SU-DHL-6 (cell line): ENCODE results near the gene IL33.

Experiments used
- H2AFZ ChIP-seq: fragments of 200-600 bp; sonication (generic); 2 replicates; pipeline ENCODE4 v1.6.1; 2014; ENCODE audit warnings: low read depth, mild to moderate bottlenecking, moderate library complexity, mixed read lengths, antibody characterized with exemption, low read length; ENCODE audit not compliant: severe bottlenecking
- H3F3A ChIP-seq: fragments of 200-600 bp; shearing (Covaris generic); 2 replicates; pipeline ENCODE4 v1.6.0; 2016; ENCODE audit warnings: antibody characterized with exemption, mild to moderate bottlenecking; ENCODE audit not compliant: insufficient read depth
- H3K27ac ChIP-seq: fragments of 200-600 bp; sonication (generic); 2 replicates; pipeline ENCODE4 v1.5.1; 2016; ENCODE audit warnings: low read depth, mild to moderate bottlenecking, low read length, moderate library complexity, mixed read lengths
- H3K27me3 ChIP-seq: fragments of 200-600 bp; sonication (generic), shearing (Covaris generic); 2 replicates; pipeline ENCODE4 v1.6.0; 2014; ENCODE audit warnings: mild to moderate bottlenecking, low read length
- H3K36me3 ChIP-seq: fragments of 200-600 bp; sonication (generic); 2 replicates; pipeline ENCODE4 v1.6.1; 2014; ENCODE audit warnings: mild to moderate bottlenecking, low read length, mixed read lengths
- H3K4me2 ChIP-seq: fragments of 300-600, 200-600 bp; shearing (Covaris generic), sonication (generic); 2 replicates; pipeline ENCODE4 v1.6.0; 2014; ENCODE audit warnings: low read length, low read depth, mild to moderate bottlenecking; ENCODE audit not compliant: poor library complexity, severe bottlenecking
- H3K4me3 ChIP-seq: fragments of 200-600 bp; sonication (generic); 2 replicates; pipeline ENCODE4 v1.5.1; 2014; ENCODE audit warnings: antibody characterized with exemption, low read length, mild to moderate bottlenecking, mixed read lengths; ENCODE audit not compliant: insufficient read depth, poor library complexity, severe bottlenecking
- H3K79me2 ChIP-seq: fragments of 200-600 bp; sonication (generic); 2 replicates; pipeline ENCODE4 v1.6.1; 2014; ENCODE audit warnings: mild to moderate bottlenecking, low read length, moderate library complexity; ENCODE audit not compliant: insufficient read depth
- H3K9ac ChIP-seq: fragments of 200-600 bp; sonication (generic); 2 replicates; pipeline ENCODE4 v1.7.0; 2014; ENCODE audit warnings: mild to moderate bottlenecking, low read length
- H3K9me2 ChIP-seq: fragments of 200-600 bp; sonication (generic); replicated peaks from 2 replicates; pipeline ENCODE4 v1.6.1; 2014; ENCODE audit warnings: low read length; ENCODE audit not compliant: insufficient read depth
- H3K9me3 ChIP-seq: fragments of 200-600 bp; sonication (generic); 2 replicates; pipeline ENCODE4 v1.6.1; 2014; ENCODE audit warnings: low read length, mixed read lengths; ENCODE audit not compliant: insufficient read depth
- H4K20me1 ChIP-seq: fragments of 200-600 bp; sonication (generic); 2 replicates; pipeline ENCODE4 v1.6.1; 2014; ENCODE audit warnings: low read depth, mild to moderate bottlenecking, antibody characterized with exemption, low read length, moderate library complexity, mixed read lengths
- CTCF ChIP-seq: fragments of 200-600 bp; sonication (generic); IDR thresholded peaks from one replicate; pipeline ENCODE4 v1.5.1; 2017; ENCODE audit warnings: antibody characterized with exemption, mild to moderate bottlenecking, low read length, moderate library complexity; ENCODE audit not compliant: insufficient read depth, poor library complexity, severe bottlenecking
- EZH2phosphoT487 ChIP-seq: fragments of 200-600 bp; sonication (generic), shearing (Covaris generic); conservative IDR thresholded peaks from 2 replicates; pipeline ENCODE4 v1.6.1; 2018; ENCODE audit warnings: mild to moderate bottlenecking, antibody characterized with exemption, low read length, moderate library complexity, mixed read lengths

The IL33 gene

DNA sequence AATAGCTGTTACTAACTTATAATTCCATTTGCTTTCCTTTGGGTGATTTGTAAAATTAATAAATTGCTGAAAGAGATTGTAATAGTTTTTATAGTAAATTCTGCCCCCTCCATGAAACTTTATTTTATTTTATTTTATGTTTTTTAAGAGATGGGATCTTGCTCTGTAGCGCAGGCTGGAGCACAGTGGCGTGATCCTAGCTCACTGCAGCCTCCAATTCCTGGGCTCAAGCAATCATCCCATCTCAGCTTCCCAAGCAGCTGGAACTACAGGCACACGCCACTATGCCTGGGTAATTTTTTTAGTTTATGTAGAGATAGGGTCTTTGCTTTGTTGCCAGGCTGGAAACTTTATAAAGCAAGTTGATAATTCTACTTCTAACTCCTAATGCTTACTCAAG is 395 bp downstream of the IL33 start:
- Histone ChIP-seq H3K27me3 (no peaks in the 10 kb centered on the region), H3K9ac (no peak overlapping the region), H2AFZ (no peak overlapping the region), H4K20me1 (no peaks in the 10 kb centered on the region), H3K27ac (no peak overlapping the region), H3K79me2 (no peaks in the 10 kb centered on the region), H3K36me3 (no peaks in the 10 kb centered on the region), H3K9me3 (no peaks in the 10 kb centered on the region), H3K4me2 (no peak overlapping the region), H3K4me3 (no peak overlapping the region), H3F3A (no peaks in the 10 kb centered on the region), H3K9me2 (no peaks in the 10 kb centered on the region)
- TF ChIP-seq EZH2phosphoT487 (no peak), CTCF (no peak)

DNA sequence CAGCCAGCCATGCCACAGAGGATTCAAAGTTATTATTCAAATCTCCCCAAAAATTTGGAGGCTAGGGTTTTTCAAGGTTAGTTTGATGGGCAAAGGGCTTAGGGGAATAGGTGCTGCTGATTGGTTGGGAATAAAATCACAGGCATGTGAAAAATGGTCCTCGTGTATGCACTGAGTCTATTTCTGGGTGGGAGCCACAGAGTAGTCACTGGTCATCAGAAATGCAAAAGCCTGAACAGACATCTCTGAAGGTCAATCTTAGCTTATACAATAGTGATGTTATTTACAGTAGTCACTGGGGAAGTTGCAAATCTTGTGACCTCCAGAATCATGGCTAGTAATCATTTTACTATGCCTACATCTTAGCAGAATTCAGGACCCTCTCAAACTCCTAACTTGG is 1.3 kb downstream of the IL33 start:
- H3K27me3 ChIP-seq, result no peaks in the 10 kb centered on the region
- no peak overlapping the region for H3K4me3 ChIP-seq
- H4K20me1 ChIP-seq, result no peaks in the 10 kb centered on the region
- no peaks in the 10 kb centered on the region for H3F3A ChIP-seq
- H3K9me3 ChIP-seq, result no peaks in the 10 kb centered on the region
- no peak overlapping the region for H3K4me2 ChIP-seq
- no peaks in the 10 kb centered on the region for H3K79me2 ChIP-seq
- no peaks in the 10 kb centered on the region for H3K9me2 ChIP-seq
- no peak overlapping the region for H3K27ac ChIP-seq
- H2AFZ ChIP-seq, result no peak overlapping the region
- no peaks in the 10 kb centered on the region for H3K36me3 ChIP-seq
- no peak overlapping the region for H3K9ac ChIP-seq
- TF ChIP-seq EZH2phosphoT487 (no peak), CTCF (no peak)

DNA sequence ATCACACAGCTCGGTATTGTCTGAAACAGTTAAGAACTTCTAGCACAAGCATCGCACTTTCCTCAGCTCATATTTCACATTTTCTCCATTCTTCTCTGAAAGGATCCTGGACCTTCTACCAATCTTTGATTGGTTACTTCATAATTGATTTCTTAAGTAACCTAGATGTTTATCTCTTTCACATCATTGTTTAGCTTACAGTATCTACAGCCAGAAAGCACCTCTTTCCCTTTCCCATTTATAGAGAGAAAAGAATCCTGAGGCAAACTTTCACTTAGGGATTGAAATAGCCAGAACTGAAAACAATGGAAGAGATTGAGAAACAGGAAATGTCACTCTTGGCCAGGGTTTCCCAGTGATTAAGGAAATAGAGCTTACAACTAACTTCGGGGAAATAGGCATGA is 2.5 kb downstream of the IL33 start:
- Histone ChIP-seq H3K9me3 (no peaks in the 10 kb centered on the region), H3K4me2 (no peak overlapping the region), H3K27me3 (no peaks in the 10 kb centered on the region), H3K79me2 (no peaks in the 10 kb centered on the region), H3F3A (no peaks in the 10 kb centered on the region), H3K4me3 (no peak overlapping the region), H3K27ac (no peak overlapping the region), H3K9ac (no peak overlapping the region), H3K9me2 (no peaks in the 10 kb centered on the region), H2AFZ (no peak overlapping the region), H3K36me3 (no peaks in the 10 kb centered on the region), H4K20me1 (no peaks in the 10 kb centered on the region)
- TF ChIP-seq CTCF (no peak), EZH2phosphoT487 (no peak)

DNA sequence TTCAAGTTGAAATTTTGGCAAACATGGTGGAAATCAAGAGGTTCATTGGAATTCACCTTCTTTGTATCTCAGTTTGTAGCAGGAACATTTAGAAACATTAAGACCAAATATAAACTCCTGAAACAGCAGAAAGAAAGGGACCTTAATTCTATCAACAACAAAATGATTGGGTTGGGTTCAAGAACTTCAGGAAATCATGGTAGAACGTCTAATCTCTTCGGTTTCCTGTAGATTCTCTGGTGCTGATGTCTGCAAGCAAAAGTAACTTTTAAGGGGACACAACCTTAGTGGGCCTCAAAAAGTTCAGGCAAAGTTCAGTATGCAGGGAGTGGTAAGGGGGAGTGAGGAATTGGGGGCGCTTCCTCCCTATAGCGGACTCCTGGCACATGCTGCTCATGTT is 3.4 kb downstream of the IL33 start:
- Histone ChIP-seq H2AFZ (no peak overlapping the region), H3K4me2 (no peak overlapping the region), H3K79me2 (no peaks in the 10 kb centered on the region), H3K9ac (no peak overlapping the region), H3F3A (no peaks in the 10 kb centered on the region), H4K20me1 (no peaks in the 10 kb centered on the region), H3K27ac (no peak overlapping the region), H3K27me3 (no peaks in the 10 kb centered on the region), H3K9me2 (no peaks in the 10 kb centered on the region), H3K9me3 (no peaks in the 10 kb centered on the region), H3K4me3 (no peak overlapping the region), H3K36me3 (no peaks in the 10 kb centered on the region)
- no peak for TF ChIP-seq CTCF
- TF ChIP-seq EZH2phosphoT487, result no peak
